ENCODE measurements around the gene GALK1.

DNA sequence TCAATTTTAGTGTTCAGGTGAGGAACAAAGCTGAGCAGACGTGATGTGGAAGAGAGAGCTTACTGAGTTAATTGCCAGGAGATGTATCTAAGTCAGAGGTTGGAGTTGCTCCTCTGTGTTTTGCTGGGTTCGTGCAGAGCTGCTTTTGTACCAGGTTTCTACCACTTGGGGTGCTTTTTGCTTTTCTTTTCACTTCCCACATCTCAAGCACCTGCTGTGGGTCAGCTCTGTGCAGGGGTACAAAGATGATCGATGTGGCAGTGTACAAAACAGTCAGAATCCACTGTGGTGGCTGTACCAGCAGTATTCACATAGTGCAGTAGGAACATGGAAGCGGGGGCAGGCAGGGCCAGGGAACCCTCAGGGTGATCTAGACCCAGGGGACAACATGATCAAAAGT lies 34.4 kb upstream of the GALK1 start:
- TF ChIP-seq, protein P1, sequence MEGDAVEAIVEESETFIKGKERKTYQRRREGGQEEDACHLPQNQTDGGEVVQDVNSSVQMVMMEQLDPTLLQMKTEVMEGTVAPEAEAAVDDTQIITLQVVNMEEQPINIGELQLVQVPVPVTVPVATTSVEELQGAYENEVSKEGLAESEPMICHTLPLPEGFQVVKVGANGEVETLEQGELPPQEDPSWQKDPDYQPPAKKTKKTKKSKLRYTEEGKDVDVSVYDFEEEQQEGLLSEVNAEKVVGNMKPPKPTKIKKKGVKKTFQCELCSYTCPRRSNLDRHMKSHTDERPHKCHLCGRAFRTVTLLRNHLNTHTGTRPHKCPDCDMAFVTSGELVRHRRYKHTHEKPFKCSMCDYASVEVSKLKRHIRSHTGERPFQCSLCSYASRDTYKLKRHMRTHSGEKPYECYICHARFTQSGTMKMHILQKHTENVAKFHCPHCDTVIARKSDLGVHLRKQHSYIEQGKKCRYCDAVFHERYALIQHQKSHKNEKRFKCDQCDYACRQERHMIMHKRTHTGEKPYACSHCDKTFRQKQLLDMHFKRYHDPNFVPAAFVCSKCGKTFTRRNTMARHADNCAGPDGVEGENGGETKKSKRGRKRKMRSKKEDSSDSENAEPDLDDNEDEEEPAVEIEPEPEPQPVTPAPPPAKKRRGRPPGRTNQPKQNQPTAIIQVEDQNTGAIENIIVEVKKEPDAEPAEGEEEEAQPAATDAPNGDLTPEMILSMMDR (IDR thresholded peaks at IDR 0.05), result no peak
- TF ChIP-seq POLR2A (IDR thresholded peaks at IDR 0.05), result no peak
